Suppressor macrophage treated with lipopolysaccharide for 4 hours (primary cell): ENCODE results near the gene TMEM89.

Experiments
- DNase-seq: peaks from one replicate; pipeline ENCODE4 v3.0.0-alpha.2; 2020

TMEM89 gene

GRCh38 chr3:48609088-48610005 is 12.2 kb downstream of the TMEM89 start, which contains the start of gene UQCRC1:
Gene UQCRC1, minus strand, starts transcription at chr3:48609646. Its CDS starts 26 bp downstream, at chr3:48609620.
- peak; percentile 97 for DNase-seq

GRCh38 chr3:48607519-48607918 is 14.1 kb downstream of the TMEM89 start:
- DNase-seq: peak; percentile 30

DNA sequence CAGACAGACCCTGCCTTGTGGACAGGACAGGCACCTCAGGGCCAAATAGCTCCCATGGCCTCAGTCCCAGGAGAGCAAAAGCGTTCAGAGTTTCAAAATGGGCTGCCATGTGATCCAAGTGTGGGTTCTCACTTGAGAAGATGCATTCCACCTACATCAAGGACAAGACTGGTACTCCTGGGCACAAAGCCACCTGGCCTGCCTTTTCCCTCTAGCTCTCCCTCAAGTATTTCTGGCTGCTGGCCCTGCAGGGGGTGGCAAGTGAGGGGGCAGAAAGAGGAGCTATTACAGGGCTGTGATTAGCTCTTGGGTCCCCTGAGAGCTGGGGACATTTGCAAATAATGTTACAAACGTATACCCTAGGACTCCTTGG is 20.0 kb downstream of the TMEM89 start:
- DNase-seq: no peak

- DNase-seq: no peak
These were observed 20.6 kb downstream of the TMEM89 start for GRCh38 chr3:48600711-48601621.

GRCh38 chr3:48599509-48600285 is 21.9 kb downstream of the TMEM89 start:
- DNase-seq: no peak

DNA sequence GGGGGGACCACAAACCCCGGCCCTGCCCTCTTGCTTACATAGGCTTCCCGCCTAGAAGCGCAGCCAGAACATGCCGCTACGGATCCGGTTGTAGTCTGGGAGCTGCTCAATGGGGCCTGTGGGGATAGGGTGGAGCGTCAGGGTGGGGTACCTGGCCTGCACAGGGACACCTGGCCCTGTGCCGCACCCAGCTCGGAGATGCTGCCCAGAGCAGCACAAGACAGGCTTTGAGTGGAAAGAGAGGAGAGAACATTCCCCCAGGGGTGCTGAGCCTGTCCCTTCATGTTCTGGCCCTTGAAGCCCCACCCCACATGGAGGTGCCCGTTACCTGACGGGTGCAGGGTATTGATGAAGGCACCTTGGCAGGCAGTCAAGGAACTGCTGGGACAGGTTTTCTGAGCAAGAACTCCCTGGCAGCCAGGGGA is 22.5 kb downstream of the TMEM89 start:
- no peak for DNase-seq

DNA sequence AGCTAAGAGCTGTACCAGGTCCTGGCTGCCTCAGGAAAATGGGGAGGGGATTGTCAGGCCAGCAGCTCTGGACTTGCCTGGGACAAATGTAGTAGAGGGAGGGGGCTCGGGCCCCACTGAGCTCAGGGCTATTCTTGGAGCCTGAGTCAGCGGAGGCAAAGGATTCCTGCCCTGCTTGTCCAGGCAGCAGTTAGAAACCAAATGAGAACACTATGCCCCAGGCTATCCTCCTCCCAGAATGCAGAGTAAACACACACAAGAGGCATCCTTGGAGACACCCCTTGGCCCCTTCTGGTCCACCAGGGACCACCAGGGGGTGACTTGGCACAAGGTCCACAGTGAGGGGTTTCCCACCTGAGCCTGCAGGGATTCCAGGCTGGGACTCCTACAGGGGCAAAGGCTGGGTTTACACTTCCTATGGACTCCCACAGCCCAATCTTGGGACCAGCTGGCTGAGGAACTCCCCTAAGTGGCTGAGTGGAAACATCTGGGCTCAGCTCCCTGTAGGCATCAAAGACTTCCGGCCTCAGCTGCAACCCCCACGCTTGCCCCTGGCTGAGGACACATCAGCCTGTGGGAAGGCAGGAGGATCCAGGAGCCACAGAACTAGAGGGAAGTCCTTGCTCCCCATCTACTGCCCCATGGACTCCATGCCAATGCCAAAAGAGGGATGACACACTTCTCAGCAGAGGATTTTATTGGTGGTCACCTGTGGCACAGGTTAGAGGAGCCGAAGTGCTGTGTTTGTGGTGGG is 23.1 kb downstream of the TMEM89 start:
- no peak for DNase-seq

GRCh38 chr3:48597408-48597800 is 24.2 kb downstream of the TMEM89 start:
- no peak for DNase-seq

- DNase-seq: no peak
These were observed 24.7 kb downstream of the TMEM89 start for GRCh38 chr3:48596676-48597407.

DNA sequence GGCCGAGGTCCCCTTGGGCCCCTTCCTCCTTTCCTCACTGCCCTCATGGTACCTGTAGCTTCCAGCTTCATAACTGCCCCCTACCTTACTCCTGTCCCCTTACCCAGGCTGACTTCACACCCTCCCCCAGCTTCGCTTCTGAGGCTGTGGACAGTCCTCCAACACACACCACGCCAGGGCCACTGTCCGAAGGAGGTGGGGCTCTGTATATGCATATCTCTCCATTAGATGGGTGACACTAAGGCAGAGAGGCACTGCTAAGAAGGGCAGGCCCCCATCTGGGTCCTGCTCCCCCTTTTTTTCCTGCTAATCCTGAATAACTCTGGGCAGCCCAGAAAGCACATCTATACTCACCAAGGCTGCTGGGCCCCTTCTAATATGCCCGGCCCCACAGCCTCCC is 25.4 kb downstream of the TMEM89 start:
- DNase-seq: no peak

DNA sequence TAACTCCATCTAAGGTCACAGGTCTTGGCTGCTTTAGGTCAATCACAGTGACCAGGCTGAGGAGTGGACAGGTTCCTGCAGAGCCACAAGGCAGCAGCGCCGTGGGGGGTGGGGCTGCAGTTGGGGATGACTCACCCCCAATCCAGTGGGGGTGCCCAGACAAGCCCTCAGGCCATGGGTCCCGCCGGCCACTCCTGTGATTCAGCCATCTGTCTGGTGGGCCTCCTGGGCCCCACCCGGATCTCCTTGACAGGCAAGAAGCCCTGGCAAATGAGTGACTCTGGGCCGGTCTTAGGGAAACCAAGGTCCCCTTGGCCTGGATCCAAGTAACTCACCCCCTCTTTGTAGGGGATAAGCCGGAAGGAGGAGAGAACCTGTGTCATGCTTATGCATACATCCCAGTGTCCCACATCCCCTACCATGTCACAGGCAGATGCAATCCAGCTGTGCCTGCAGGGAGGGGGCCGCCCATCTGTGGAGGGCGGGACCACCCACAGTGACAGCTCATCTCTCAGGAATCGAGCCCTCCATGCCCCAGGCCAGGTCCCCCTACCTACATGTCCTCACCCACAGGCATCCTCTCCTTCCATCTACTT is 25.9 kb downstream of the TMEM89 start:
- DNase-seq: peak; percentile 21

DNA sequence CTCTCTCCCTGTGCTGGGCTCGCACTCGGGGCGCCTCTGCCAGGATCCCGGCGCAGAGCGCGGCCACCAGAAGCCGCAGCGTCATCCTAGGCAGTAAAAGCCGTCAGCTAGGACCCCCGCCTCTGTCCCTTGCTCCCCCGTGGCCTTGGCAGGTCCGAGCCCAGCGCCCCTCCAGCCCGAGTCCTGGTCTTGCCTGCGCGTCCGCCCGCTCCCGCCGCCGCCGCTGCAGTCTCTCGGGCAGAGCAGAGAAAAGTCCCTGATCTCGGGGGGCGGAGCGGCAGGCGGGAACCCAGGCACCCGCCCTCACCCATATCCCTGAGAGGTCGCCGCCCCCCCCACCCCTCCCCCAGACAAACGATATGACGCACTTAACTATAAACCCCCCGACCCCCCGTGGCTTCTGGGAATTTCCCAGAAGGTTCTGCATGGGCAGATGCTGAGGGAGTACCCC is 26.5 kb downstream of the TMEM89 start, which contains the start of gene COL7A1:
TSS of gene COL7A1 (minus strand) at position 255 of the 451 bp plus-strand sequence. CDS start at position 85, 170 bp downstream.
- DNase-seq: no peak

GRCh38 chr3:48594417-48595049 is 27.0 kb downstream of the TMEM89 start:
- no peak for DNase-seq

- no peak for DNase-seq
These were observed 28.2 kb downstream of the TMEM89 start for GRCh38 chr3:48593337-48593736.

GRCh38 chr3:48592519-48593087 is 29.0 kb downstream of the TMEM89 start:
- no peak for DNase-seq

- DNase-seq: no peak
These were observed 29.6 kb downstream of the TMEM89 start for GRCh38 chr3:48591886-48592518.

DNA sequence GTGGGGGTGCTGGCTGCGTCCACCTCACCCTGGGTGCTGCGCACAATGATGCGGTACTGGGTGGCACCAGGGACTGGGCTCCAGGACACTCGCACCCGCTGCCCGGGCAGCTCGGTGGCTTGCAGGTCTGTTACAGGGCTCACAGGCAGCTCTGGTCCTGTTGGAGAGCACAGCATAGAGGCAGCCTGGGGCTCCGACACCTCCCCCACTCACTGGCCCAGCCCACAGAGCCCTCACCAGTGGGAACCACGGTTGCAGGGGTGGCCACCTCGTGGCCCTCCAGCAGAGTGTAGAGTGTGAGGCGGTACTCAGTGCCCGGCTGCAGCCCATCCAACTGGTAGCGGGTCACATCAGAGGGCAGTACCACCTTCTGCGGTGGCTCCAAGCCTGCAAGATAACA is 30.1 kb downstream of the TMEM89 start:
- DNase-seq: no peak

GRCh38 chr3:48588230-48588629 is 33.3 kb downstream of the TMEM89 start:
- DNase-seq: no peak

GRCh38 chr3:48587686-48588085 is 33.9 kb downstream of the TMEM89 start:
- no peak for DNase-seq
